Lung (tissue), 12 donors: Measurements from ENCODE around the gene KCNJ6. TPM values are rescaled to one million over a fixed set of nuclear protein-coding genes. Genes with fewer than 3 reads are reported as not detected.

Experiments
- ATAC-seq: fragments of 200-7000 bp; cut with Tn5 transposase; one replicate; pipeline ENCODE4 v1.9.1; 2020; ENCODE audit warnings: moderate number of reproducible peaks; ENCODE audit not compliant: insufficient read depth, low FRiP score
- DNase-seq, 3 donors: peaks; one replicate each; pipeline ENCODE4 v3.0.0-alpha.2; 2013 to 2017
- H3K27ac ChIP-seq, 2 donors: one replicate each; pipeline ENCODE4 v1.5.1; 2013; ENCODE audit warnings: mild to moderate bottlenecking in 2 of 2, moderate library complexity in 2 of 2, control low read depth in 1 of 2, inconsistent platforms in 1 of 2, low read depth in 1 of 2, low read length in 1 of 2
- H3K27me3 ChIP-seq, 3 donors: one replicate each; pipeline ENCODE4 v1.5.1; 2013; ENCODE audit warnings: low read length in 2 of 3; ENCODE audit not compliant: control insufficient read depth in 3 of 3, insufficient read depth in 3 of 3
- H3K36me3 ChIP-seq, 4 donors: one replicate each; pipeline ENCODE4 v1.5.1; 2013; ENCODE audit warnings: low read length in 4 of 4, mild to moderate bottlenecking in 1 of 4, moderate library complexity in 1 of 4; ENCODE audit not compliant: control insufficient read depth in 4 of 4, insufficient read depth in 4 of 4
- H3K4me1 ChIP-seq, 5 donors: one replicate each; pipeline ENCODE4 v1.5.1; 2013; ENCODE audit warnings: low read length in 5 of 5, mild to moderate bottlenecking in 2 of 5, moderate library complexity in 1 of 5; ENCODE audit not compliant: control insufficient read depth in 5 of 5, insufficient read depth in 5 of 5
- H3K4me3 ChIP-seq: one replicate; pipeline ENCODE4 v1.5.1; 2013; ENCODE audit warnings: mild to moderate bottlenecking, control low read depth, moderate library complexity
- H3K9ac ChIP-seq, 2 donors: one replicate each; pipeline ENCODE4 v1.5.1; 2013; ENCODE audit warnings: low read length in 2 of 2, control low read depth in 1 of 2; ENCODE audit not compliant: insufficient read depth in 1 of 2
- H3K9me3 ChIP-seq, 4 donors: one replicate each; pipeline ENCODE4 v1.5.1; 2013; ENCODE audit warnings: low read length in 3 of 4, mild to moderate bottlenecking in 1 of 4, moderate library complexity in 1 of 4; ENCODE audit not compliant: control insufficient read depth in 4 of 4, insufficient read depth in 3 of 4
- CTCF ChIP-seq: IDR thresholded peaks from 2 replicates; pipeline ENCODE4 v1.5.1; 2012; ENCODE audit warnings: mild to moderate bottlenecking; ENCODE audit errors: control extremely low read depth, extremely low read depth
- WGBS, 2 donors: extraction: QIAGEN DNeasy Blood & Tissue Kit; methylation state at CpG; one replicate each; pipeline ENCODE4 v1.1.7; 2013; 5-methylcytosine and 5-hydroxymethylcytosine counted together
- polyA plus RNA-seq, 2 donors: library from polyadenylated mRNA; stranded (reverse); fragments of 200-250 nt; gene quantifications; one replicate each; pipeline ENCODE4 v1.2.1, GENCODE V29; 2013
- total RNA-seq, 2 donors: library from RNA; depleted of rRNA in 1 of 2; stranded (reverse); fragments of >200 nt in 1 of 2; gene quantifications; one replicate each; pipeline ENCODE4 v1.2.1, GENCODE V29; 2014 to 2021
- donor health status: control.
- donor health status: control.
- donor health status: Bipolar disorder and iron deficiency.
- donor health status: healthy.
- donor health status: DM: yes; HTN: yes; CAD: no.

KCNJ6 gene
- total and polyA plus RNA-seq, 4 donors, result 0.01 to 0.31 (median 0.03) TPM

- no peaks in the 10 kb centered on the region for H3K36me3 ChIP-seq
- H3K9me3 ChIP-seq, result no peaks in the 10 kb centered on the region
- no peak for ATAC-seq
- DNase-seq, result no peak
- H3K27ac ChIP-seq, result peak overlapping the region in 1 of 2 donors; percentile 40
- no peak overlapping the region for H3K4me3 ChIP-seq
- no peaks in the 10 kb centered on the region for H3K27me3 ChIP-seq
- WGBS, 2 donors, result 61 to 74% methylated on average over 3 of the region's 3 CpGs
- no peak for TF ChIP-seq CTCF
- H3K4me1 ChIP-seq, result peaks cover 0 to 12% (median 7%) of the 10 kb centered on the region in 5 donors
- H3K9ac ChIP-seq, result no peak overlapping the region
Observed at GRCh38 chr21:37623183-37623582, 293.1 kb downstream of the KCNJ6 start.

- H3K27ac ChIP-seq, result peak overlapping the region in 1 of 2 donors; percentile 9
Observed at GRCh38 chr21:37622755-37623154, 293.5 kb downstream of the KCNJ6 start.

DNA sequence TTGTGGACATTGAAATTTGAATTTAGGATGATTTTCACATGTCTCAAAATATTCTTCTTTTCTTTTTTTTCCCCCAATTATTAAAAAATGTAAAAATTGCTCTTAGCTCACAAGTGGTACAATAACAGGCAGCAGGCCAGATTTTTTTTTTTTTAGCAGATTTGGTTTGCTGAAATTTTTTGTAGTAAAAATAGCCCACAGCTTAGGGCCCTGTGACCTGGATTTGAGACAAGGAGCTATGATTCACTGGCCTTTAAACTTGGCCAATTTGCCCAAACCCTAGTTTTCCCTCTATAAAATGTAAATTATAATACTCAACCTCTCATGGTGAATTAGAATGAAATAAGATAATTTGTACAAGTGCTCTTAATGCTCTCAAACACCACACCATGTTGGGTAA is 295.9 kb downstream of the KCNJ6 start:
- no peaks in the 10 kb centered on the region for H3K9me3 ChIP-seq
- no peak overlapping the region for H3K9ac ChIP-seq
- no peak for TF ChIP-seq CTCF
- ATAC-seq, result no peak
- no peak overlapping the region for H3K27ac ChIP-seq
- H3K36me3 ChIP-seq, result no peaks in the 10 kb centered on the region
- no peak overlapping the region for H3K4me3 ChIP-seq
- DNase-seq, result no peak
- H3K27me3 ChIP-seq, result no peaks in the 10 kb centered on the region
- peaks cover 0 to 14% (median 7%) of the 10 kb centered on the region in 5 donors for H3K4me1 ChIP-seq

More at GRCh38 chr21:37622755-37623154, 293.5 kb downstream of the KCNJ6 start:
- H3K36me3 ChIP-seq, result no peaks in the 10 kb centered on the region
- peaks cover 0 to 14% (median 7%) of the 10 kb centered on the region in 5 donors for H3K4me1 ChIP-seq
- 81 to 93% methylated on average over 8 of the region's 8 CpGs for WGBS, 2 donors
- H3K27me3 ChIP-seq, result no peaks in the 10 kb centered on the region
- H3K9me3 ChIP-seq, result no peaks in the 10 kb centered on the region
- no peak overlapping the region for H3K4me3 ChIP-seq
- no peak for TF ChIP-seq CTCF
- no peak overlapping the region for H3K9ac ChIP-seq
- no peak for ATAC-seq
- no peak for DNase-seq

DNA sequence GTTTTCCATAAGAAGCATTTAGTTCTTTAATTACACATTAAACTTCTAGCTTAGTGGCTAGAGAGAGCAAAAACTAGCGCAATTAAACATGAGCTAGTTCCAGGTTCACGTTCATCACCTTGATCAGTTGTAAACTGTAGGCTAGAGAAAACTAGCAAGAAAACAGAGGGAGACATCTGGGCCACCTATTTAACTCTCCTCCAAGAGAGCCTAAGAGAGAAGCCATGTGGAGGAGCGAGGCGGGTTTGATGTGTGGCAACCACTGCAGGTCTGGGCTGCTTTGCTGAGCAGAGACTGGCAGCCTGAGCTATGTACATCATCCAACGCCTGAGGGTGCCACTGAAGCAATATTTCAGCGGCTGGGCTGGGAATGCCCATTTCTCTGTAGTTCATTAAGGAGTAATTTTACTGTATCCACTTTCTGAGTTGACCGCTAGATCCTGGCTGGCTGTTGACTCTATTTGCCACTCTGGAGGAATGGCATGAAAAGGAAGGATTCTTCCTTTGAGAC is 296.7 kb downstream of the KCNJ6 start:
- Histone ChIP-seq H3K9me3 (peaks cover 0 to under 1% (median 0%) of the 10 kb centered on the region in 4 donors), H3K27ac (no peak overlapping the region), H3K27me3 (no peaks in the 10 kb centered on the region), H3K4me3 (no peak overlapping the region), H3K4me1 (peaks cover 0 to 14% (median 7%) of the 10 kb centered on the region in 5 donors), H3K9ac (no peak overlapping the region), H3K36me3 (no peaks in the 10 kb centered on the region)
- TF ChIP-seq CTCF, result no peak
- DNase-seq, result no peak
- ATAC-seq, result no peak
- 89 to 90% methylated on average over 7 of the region's 7 CpGs for WGBS, 2 donors
